ENCODE measurements around the gene DUSP19.
"Not testable (repeated sequence)": the region's sequence is repeated elsewhere in the genome, so short reads cannot be mapped to it uniquely, and the experiment has no call there.

Gene DUSP19, protein sequence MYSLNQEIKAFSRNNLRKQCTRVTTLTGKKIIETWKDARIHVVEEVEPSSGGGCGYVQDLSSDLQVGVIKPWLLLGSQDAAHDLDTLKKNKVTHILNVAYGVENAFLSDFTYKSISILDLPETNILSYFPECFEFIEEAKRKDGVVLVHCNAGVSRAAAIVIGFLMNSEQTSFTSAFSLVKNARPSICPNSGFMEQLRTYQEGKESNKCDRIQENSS

DNA sequence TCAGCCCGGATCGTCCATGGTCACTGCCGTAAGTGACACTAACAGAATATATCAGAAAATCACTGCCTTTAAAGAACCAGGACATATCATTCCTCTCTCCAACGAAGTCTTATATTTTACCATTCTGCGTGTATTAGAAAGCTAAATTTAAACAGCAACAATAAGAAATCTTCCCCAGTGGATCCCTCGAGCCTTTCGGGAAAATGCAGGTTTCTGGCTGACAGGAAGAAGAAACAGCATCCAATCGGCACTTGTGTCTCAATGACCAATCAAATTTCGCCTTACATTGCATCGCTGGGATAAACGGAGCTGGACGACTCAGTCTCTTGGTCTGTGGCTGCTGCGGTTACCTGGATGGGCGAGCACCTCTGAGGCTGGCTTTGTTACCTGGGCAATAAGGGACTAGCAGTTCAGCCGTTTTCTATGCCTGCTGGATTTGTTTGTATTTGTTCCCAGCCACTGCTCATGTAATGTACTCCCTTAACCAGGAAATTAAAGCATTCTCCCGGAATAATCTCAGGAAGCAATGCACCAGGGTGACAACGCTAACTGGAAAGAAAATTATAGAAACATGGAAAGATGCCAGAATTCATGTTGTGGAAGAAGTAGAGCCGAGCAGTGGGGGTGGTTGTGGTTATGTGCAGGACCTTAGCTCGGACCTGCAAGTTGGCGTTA is at the start of gene DUSP19:
TSS of gene DUSP19 (plus strand) at position 284 of the 675 bp plus-strand sequence. CDS start at position 471, 187 bp downstream.
- peak; percentile 66 for DNase-seq

GRCh38 chr2:183029219-183029618 is 49.3 kb upstream of the DUSP19 start:
- DNase-seq = no peak

DNA sequence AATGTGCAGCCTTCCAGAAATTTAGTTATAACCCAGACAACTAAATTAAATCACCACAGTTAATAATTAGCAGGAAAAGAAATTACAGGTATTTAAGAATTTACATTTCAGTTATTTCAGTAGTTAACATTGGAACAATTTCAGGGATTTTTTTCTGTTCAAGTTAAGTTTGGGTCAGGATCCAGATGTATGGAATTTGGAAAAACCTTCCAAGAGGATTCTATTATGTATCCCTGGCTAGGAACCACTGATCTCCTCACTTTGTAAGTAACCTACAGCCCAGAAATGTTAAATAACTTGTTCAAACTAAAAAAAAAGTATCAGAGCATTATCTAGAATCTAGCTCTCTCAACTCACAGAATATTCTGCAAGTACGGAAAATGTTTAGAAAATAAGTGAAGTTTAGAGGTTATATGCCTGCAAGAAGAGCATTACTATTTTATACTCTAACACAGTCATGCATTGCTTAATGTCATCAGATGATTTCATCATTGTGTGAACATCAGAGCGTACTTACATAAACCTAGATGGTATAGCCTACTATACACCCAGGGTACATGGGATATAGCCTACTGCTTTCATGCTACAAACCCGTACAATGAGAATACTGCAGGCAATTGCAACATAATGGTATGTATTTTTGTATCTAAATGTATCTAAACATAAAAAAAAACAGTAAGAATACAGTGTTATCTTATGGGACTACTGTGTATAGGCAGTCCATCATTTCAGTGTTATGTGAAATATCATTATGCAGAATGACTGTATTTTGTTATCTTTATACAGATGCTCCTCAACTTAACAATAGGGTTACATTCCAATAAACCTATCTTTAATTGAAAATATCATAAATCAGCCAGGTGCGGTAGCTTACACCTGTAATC is 46.4 kb upstream of the DUSP19 start:
- DNase-seq = no peak

GRCh38 chr2:183033951-183034350 is 44.6 kb upstream of the DUSP19 start:
- no peak for DNase-seq

- no peak for DNase-seq
Observed at GRCh38 chr2:183034806-183035205, 43.7 kb upstream of the DUSP19 start.

DNA sequence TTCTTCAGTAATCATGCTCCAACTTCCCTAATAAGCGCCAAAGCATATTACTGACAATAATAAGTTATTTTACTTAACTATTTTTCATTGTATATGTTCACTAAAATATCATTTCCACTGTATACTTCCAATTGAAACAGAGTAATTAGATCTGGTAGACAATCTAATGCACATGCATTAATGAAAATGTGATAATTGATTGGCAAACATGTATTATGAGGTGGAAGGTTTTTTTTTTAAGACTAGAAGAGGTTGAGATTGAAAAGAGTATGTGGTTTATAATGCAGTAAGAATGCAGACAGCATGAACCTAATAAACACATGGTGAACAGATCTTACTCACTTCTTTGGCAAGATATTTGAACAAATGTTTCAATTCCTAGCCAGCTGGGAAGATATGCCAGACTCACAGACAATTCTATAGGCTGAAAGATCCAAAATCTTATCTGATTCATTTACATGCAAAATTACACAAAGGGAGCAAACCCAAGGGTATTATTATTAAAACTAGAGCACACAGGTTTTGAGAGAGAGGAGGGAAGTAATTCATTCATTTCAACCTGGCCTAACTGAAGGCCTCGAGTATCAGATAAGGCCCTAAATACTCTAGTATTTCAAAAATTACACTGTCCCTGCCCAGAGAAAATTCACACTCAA is 43.1 kb upstream of the DUSP19 start:
- DNase-seq = no peak

GRCh38 chr2:183035954-183036669 is 42.4 kb upstream of the DUSP19 start:
- DNase-seq = no peak

- no peak for DNase-seq
Observed at GRCh38 chr2:183037074-183037552, 41.4 kb upstream of the DUSP19 start.

DNA sequence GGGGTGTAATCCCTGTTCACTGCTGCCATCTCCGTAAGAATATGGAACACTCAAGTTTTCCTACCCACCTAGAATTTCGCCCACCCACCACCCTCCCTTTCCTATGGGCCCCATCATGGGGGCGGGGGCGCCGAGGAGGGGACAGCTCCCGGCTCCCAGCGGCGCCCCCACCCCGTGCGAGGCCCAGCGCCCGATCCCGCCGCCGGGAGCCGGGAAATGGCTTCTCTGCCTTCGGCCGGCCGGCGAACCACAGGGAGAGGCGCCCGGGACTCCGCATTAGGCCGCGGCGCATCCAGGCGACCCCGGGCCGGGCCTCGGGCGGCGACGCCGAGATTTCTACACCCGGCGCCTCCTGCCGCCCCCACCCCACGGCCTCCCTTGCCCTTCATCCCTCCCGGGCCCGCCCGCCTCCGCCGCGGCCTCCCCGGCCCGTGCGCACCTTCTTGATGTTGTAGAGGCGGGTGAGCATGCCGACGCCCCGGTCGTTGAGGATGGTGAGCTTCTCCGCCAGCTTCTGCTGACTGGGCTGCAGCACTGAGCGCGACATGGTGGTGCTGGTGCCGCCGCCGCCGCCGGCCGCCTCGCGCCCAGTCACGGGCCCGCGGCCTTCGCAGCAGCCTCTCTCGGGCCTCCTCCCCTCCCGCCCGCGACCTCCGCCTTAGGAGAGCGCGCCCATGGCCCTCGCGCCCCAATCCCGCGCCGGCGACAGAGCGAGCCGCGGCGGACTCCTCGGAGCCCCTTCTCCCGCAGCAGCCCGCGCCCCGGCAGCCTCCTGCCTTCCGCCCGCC is 40.8 kb upstream of the DUSP19 start:
- no peak for DNase-seq

DNA sequence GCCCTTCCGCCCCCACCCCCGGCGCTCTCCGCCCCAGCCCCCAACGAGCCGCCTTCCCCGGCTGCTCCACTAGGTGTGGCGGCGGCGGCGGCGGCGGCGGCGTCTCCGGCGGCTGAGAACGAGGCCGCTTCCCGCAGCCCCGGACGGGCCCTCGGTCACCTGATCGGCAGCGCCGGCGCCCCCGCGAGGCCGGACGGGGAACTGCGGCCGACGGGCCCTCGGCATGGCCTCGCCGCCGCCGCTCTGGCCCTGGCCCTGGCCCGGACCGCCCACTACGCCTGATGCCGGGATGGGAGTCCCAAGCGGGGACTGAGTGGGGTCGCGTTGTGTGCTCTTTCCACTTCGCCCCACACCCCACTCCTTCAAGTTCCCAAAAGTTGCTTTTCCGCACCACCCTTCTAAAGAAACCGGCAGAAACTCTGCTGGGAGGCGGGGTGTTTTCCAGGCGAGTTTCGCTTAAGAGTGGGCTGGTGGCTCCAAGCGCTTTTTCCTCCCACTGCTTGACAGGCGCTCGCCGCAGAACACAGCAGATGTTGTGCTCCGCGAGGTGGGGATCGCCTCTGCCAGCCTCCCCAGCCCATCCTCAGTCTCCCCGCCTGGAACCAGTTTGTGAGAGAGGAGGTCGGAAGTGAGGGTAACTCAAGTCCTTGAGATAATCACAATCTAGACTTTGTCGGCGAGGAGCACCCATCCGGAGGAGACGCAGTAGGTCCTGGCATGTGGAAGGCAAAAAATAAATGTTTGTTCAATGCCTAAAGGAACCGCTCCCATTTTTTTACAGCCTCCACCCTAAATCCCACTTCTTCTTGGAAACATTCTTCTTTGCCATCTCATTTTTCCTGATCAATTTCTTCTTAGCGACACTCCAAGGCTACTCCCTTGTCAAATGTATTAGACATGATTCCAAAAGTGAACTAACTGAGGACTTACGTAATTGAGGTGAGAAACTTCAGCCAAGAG is 39.9 kb upstream of the DUSP19 start, which contains the start of gene NCKAP1:
TSS of gene NCKAP1 (minus strand) at position 117 of the 960 bp plus-strand sequence. CDS start 358 bp downstream, outside the sequence.
- peak; percentile 17 for DNase-seq

DNA sequence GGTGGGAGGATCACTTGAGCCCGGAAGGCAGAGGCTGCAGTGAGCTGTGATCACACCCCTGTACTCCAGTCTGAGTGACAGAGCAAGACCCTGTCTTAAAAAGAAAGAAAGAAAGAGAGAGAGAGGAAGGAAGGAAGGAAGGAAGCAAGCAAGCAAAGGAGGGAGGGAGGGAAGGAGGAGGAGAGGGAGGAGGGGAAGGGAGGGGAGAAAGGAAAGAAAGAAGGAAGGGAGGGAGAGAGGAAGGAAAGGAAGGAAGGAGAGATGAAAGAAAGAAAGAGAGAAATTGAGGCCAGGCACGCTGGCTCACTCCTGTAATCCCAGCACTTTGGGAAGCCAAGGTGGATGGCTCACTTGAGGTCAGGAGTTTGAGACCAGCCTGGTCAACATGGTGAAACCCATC is 37.9 kb upstream of the DUSP19 start:
- no peak for DNase-seq

GRCh38 chr2:183043580-183043979 is 35.0 kb upstream of the DUSP19 start:
- not testable (repeated sequence) for DNase-seq

GRCh38 chr2:183047486-183048125 is 30.9 kb upstream of the DUSP19 start:
- not testable (repeated sequence) for DNase-seq

DNA sequence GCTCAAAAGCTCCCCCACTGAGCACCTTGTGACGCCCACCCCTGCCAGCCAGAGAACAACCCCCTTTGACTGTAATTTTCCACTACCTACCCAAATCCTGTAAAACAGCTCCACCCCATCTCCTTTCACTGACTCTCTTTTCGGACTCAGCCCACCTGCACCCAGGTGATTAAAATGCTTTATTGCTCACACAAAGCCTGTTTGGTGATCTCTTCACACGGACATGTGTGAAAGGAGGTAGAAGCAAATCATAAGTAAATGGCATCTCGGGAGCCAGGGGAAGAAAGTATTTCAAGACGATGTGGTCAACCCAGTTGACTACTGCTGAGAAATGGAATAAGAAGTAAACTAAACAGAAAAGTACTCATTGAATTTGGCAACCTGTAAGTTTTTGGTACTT is 29.1 kb upstream of the DUSP19 start:
- no peak for DNase-seq

- no peak for DNase-seq
Observed at GRCh38 chr2:183057333-183057985, 21.1 kb upstream of the DUSP19 start.

DNA sequence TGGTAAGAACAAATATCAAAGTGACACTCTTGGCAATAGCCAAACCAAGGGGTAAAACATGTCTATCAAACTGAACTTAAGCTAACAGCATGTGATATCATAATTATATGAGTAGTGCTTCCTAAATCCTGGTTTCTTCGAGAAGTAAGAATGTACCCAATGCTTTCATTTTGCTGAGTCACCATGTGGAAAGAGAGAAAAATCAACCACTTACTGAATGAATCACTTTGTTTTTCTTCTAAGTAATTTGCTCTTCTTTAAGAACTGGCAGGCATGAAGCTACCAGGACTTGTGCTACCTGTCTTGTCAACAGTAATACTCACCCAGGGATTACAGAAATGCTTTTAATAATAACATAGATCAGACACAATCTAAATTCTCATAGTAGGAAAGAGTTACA is 19.0 kb upstream of the DUSP19 start:
- no peak for DNase-seq

- DNase-seq = no peak
Observed at GRCh38 chr2:183060571-183061231, 17.8 kb upstream of the DUSP19 start.

- DNase-seq = no peak
Observed at GRCh38 chr2:183063083-183063482, 15.5 kb upstream of the DUSP19 start.
